ENCODE measurements around the gene ACAP2. TPM values are rescaled to one million over a fixed set of nuclear protein-coding genes. Genes with fewer than 3 reads are reported as not detected.
A peak's percentile ranks its signal among the peaks of the same experiment; 100 is the strongest.
"Not testable (repeated sequence)": the region's sequence is repeated elsewhere in the genome, so short reads cannot be mapped to it uniquely, and the experiment has no call there.

Gene ACAP2
- total RNA-seq, 1 experiment from 2014 or later, result 42.3 TPM

- DNase-seq (ENCODE audit: low read depth), result no peak
These were observed 54.4 kb downstream of the ACAP2 start for GRCh38 chr3:195388380-195388779.

- DNase-seq (ENCODE audit: low read depth), result no peak
These were observed 56.1 kb downstream of the ACAP2 start for GRCh38 chr3:195386739-195387138.

GRCh38 chr3:195385526-195385925, 57.3 kb downstream of the ACAP2 start:
- DNase-seq (ENCODE audit: low read depth), result peak; percentile 38

GRCh38 chr3:195384952-195385351, 57.9 kb downstream of the ACAP2 start:
- DNase-seq (ENCODE audit: low read depth), result no peak

GRCh38 chr3:195372220-195372619, 70.6 kb downstream of the ACAP2 start:
- no peak for DNase-seq (ENCODE audit: low read depth)

GRCh38 chr3:195366200-195366925, 76.5 kb downstream of the ACAP2 start:
- DNase-seq (ENCODE audit: low read depth), result no peak

GRCh38 chr3:195365371-195365770, 77.4 kb downstream of the ACAP2 start:
- DNase-seq (ENCODE audit: low read depth), result no peak

- DNase-seq (ENCODE audit: low read depth), result not testable (repeated sequence)
These were observed 85.0 kb downstream of the ACAP2 start for GRCh38 chr3:195357797-195358196.

- DNase-seq (ENCODE audit: low read depth), result no peak
These were observed 86.4 kb downstream of the ACAP2 start for GRCh38 chr3:195356151-195357086.

GRCh38 chr3:195354009-195354408, 88.8 kb downstream of the ACAP2 start:
- DNase-seq (ENCODE audit: low read depth), result not testable (repeated sequence)

- DNase-seq (ENCODE audit: low read depth), result peak; percentile 73
These were observed 89.8 kb downstream of the ACAP2 start for GRCh38 chr3:195352895-195353488.

GRCh38 chr3:195348426-195349115, 94.2 kb downstream of the ACAP2 start:
- no peak for DNase-seq (ENCODE audit: low read depth)

- DNase-seq (ENCODE audit: low read depth), result no peak
These were observed 105.1 kb downstream of the ACAP2 start for GRCh38 chr3:195337747-195338146.

- no peak for DNase-seq (ENCODE audit: low read depth)
These were observed 107.9 kb downstream of the ACAP2 start for GRCh38 chr3:195334967-195335366.

- DNase-seq (ENCODE audit: low read depth), result peak; percentile 1
These were observed 123.8 kb downstream of the ACAP2 start for GRCh38 chr3:195319060-195319459.

GRCh38 chr3:195312714-195313113, 130.1 kb downstream of the ACAP2 start:
- DNase-seq (ENCODE audit: low read depth), result no peak

- DNase-seq (ENCODE audit: low read depth), result no peak
These were observed 135.1 kb downstream of the ACAP2 start for GRCh38 chr3:195307711-195308110.

- DNase-seq (ENCODE audit: low read depth), result no peak
These were observed 136.5 kb downstream of the ACAP2 start for GRCh38 chr3:195306369-195306768.

GRCh38 chr3:195302431-195302830, 140.4 kb downstream of the ACAP2 start:
- DNase-seq (ENCODE audit: low read depth), result no peak

- no peak for DNase-seq (ENCODE audit: low read depth)
These were observed 145.4 kb downstream of the ACAP2 start for GRCh38 chr3:195297446-195297845.

GRCh38 chr3:195296662-195297061, 146.2 kb downstream of the ACAP2 start:
- no peak for DNase-seq (ENCODE audit: low read depth)

- DNase-seq (ENCODE audit: low read depth), result no peak
These were observed 151.7 kb downstream of the ACAP2 start for GRCh38 chr3:195291121-195291520.
